ENCODE data around the gene TRAPPC12. TPM values are rescaled to one million over a fixed set of nuclear protein-coding genes. Genes with fewer than 3 reads are reported as not detected.

TRAPPC12 gene
- total RNA-seq, 4 donors from 2014 or later: 41.3 to 83.6 (median 52.0) TPM

- TF ChIP-seq, protein P1, sequence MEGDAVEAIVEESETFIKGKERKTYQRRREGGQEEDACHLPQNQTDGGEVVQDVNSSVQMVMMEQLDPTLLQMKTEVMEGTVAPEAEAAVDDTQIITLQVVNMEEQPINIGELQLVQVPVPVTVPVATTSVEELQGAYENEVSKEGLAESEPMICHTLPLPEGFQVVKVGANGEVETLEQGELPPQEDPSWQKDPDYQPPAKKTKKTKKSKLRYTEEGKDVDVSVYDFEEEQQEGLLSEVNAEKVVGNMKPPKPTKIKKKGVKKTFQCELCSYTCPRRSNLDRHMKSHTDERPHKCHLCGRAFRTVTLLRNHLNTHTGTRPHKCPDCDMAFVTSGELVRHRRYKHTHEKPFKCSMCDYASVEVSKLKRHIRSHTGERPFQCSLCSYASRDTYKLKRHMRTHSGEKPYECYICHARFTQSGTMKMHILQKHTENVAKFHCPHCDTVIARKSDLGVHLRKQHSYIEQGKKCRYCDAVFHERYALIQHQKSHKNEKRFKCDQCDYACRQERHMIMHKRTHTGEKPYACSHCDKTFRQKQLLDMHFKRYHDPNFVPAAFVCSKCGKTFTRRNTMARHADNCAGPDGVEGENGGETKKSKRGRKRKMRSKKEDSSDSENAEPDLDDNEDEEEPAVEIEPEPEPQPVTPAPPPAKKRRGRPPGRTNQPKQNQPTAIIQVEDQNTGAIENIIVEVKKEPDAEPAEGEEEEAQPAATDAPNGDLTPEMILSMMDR (IDR thresholded peaks at IDR 0.05; ENCODE audit: low read depth): no peak
These were observed 23.4 kb upstream of the TRAPPC12 start for GRCh38 chr2:3355951-3356569.

DNA sequence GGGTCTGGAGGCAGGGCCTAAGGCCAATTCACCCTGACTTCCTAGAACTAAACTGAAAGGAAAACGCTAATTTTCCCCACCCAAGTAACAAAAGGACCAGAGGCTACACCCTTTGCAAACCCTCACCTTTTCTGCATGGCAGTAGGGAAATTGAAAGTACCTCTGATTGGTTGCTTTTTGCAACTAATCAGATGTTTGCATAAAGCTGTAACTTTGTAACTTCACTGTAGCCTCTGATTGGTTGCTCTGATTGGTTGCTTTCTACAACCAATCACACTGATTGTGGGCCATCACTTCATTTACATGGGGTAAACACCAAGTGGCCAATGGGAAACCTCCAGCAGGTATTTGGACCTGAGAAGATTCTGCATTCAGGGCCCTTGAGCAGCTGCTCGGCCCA lies 22.7 kb upstream of the TRAPPC12 start:
- TF ChIP-seq, protein P1 (IDR thresholded peaks at IDR 0.05; ENCODE audit: low read depth): no peak

DNA sequence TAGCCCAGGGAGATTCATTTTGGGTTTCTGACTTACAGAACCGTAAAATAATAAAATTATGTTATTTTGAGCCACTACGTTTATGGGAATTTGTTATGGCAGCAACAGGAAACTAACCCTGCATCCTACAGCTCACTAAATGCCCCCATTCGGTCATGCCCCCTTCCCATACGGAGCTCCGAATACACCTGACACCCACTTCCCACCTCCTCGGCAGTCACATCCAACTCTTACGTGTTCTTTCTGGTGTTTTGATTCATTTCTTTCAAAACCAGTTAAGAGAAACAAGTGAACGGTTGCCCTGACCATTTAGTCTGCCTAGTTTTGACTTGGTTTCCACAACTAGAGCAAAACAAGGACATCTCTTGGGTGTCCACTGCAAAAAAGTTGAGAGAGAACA lies 21.6 kb upstream of the TRAPPC12 start:
- TF ChIP-seq, protein P1 (IDR thresholded peaks at IDR 0.05; ENCODE audit: low read depth): no peak

- TF ChIP-seq, protein P1 (IDR thresholded peaks at IDR 0.05; ENCODE audit: low read depth): no peak
These were observed 17.7 kb upstream of the TRAPPC12 start for GRCh38 chr2:3361518-3362389.

- TF ChIP-seq, protein P1 (IDR thresholded peaks at IDR 0.05; ENCODE audit: low read depth): no peak
These were observed 14.3 kb upstream of the TRAPPC12 start for GRCh38 chr2:3365219-3365618.

GRCh38 chr2:3368261-3368722 lies 11.2 kb upstream of the TRAPPC12 start:
- TF ChIP-seq, protein P1 (IDR thresholded peaks at IDR 0.05; ENCODE audit: low read depth): no peak

DNA sequence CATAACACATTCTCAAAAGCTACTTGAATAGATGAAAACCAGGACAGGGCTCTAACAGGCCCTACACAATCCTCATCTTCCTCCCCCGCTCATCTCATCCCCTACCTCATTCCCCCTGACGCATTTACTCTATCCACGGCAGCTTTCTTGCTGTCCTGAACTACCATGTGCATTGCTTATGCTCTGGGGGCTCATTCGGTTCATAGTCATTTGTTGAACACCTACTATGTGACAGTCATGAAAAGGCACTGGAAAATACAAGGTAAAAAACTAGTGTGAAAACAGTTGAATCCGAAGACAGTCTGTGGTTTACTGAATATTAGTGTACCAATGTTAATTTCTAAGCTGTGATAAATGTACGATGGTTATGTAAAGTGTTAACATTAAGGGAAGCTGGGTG lies 2.7 kb upstream of the TRAPPC12 start:
- TF ChIP-seq, protein P1 (IDR thresholded peaks at IDR 0.05; ENCODE audit: low read depth): no peak

All from subcutaneous adipose tissue (tissue), 4 donors.